ENCODE results near the gene TEX54. TPM values are rescaled to one million over a fixed set of nuclear protein-coding genes. Genes with fewer than 3 reads are reported as not detected.

The TEX54 gene
- total and polyA plus RNA-seq, 2 of the 13 experiments (the other 11 are each of a cell fraction or from before 2014, with no cell fraction given) = not detected

GRCh38 chr11:62805076-62805892 lies 27.4 kb downstream of the TEX54 start, which contains the start of gene NXF1 (continued):
- TF ChIP-seq, protein P1, sequence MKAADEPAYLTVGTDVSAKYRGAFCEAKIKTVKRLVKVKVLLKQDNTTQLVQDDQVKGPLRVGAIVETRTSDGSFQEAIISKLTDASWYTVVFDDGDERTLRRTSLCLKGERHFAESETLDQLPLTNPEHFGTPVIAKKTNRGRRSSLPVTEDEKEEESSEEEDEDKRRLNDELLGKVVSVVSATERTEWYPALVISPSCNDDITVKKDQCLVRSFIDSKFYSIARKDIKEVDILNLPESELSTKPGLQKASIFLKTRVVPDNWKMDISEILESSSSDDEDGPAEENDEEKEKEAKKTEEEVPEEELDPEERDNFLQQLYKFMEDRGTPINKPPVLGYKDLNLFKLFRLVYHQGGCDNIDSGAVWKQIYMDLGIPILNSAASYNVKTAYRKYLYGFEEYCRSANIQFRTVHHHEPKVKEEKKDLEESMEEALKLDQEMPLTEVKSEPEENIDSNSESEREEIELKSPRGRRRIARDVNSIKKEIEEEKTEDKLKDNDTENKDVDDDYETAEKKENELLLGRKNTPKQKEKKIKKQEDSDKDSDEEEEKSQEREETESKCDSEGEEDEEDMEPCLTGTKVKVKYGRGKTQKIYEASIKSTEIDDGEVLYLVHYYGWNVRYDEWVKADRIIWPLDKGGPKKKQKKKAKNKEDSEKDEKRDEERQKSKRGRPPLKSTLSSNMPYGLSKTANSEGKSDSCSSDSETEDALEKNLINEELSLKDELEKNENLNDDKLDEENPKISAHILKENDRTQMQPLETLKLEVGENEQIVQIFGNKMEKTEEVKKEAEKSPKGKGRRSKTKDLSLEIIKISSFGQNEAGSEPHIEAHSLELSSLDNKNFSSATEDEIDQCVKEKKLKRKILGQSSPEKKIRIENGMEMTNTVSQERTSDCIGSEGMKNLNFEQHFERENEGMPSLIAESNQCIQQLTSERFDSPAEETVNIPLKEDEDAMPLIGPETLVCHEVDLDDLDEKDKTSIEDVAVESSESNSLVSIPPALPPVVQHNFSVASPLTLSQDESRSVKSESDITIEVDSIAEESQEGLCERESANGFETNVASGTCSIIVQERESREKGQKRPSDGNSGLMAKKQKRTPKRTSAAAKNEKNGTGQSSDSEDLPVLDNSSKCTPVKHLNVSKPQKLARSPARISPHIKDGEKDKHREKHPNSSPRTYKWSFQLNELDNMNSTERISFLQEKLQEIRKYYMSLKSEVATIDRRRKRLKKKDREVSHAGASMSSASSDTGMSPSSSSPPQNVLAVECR (CRISPR knock-in tag; IDR thresholded peaks at IDR 0.05; ENCODE audit: borderline replicate concordance) = peak; percentile 95
- TF ChIP-seq TOPORS (CRISPR knock-in tag; IDR thresholded peaks at IDR 0.05) (peak; percentile 74; the same call in 1 of the 2 replicates), ZNF17 (CRISPR knock-in tag; IDR thresholded peaks at IDR 0.05) (no peak), HES4 (CRISPR knock-in tag; IDR thresholded peaks at IDR 0.05; ENCODE audit: borderline replicate concordance) (peak; percentile 95), BRF2 (CRISPR knock-in tag; IDR thresholded peaks at IDR 0.05) (peak; percentile 74; the same call in 1 of the 2 replicates), TEAD2 (CRISPR knock-in tag; IDR thresholded peaks at IDR 0.05) (no peak), UBTF (CRISPR knock-in tag; IDR thresholded peaks at IDR 0.05) (peak; percentile 90), ZNF264 (CRISPR knock-in tag; IDR thresholded peaks at IDR 0.05) (peak; percentile 77; the same call in 1 of the 2 replicates), NR1H2 (CRISPR knock-in tag; IDR thresholded peaks at IDR 0.05; ENCODE audit: borderline replicate concordance, low read depth) (0 out of 2 replicates have a peak, but pooled peaks have one; percentile 38), ZNF468 (CRISPR knock-in tag; IDR thresholded peaks at IDR 0.05) (no peak), U2AF2 (IDR thresholded peaks at IDR 0.05; ENCODE audit: low read depth, low read length) (no peak), RAD21 (CRISPR knock-in tag; IDR thresholded peaks at IDR 0.05) (peak; percentile 66; the same call in 1 of the 2 replicates), SALL2 (CRISPR knock-in tag; IDR thresholded peaks at IDR 0.05) (peak; percentile 71; the same call in 1 of the 2 replicates), SP5 (CRISPR knock-in tag; IDR thresholded peaks at IDR 0.05; ENCODE audit: borderline replicate concordance, low read depth) (peak; percentile 64; the same call in 1 of the 2 replicates)
- TF ChIP-seq, protein P2, sequence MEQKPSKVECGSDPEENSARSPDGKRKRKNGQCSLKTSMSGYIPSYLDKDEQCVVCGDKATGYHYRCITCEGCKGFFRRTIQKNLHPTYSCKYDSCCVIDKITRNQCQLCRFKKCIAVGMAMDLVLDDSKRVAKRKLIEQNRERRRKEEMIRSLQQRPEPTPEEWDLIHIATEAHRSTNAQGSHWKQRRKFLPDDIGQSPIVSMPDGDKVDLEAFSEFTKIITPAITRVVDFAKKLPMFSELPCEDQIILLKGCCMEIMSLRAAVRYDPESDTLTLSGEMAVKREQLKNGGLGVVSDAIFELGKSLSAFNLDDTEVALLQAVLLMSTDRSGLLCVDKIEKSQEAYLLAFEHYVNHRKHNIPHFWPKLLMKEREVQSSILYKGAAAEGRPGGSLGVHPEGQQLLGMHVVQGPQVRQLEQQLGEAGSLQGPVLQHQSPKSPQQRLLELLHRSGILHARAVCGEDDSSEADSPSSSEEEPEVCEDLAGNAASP (CRISPR knock-in tag; IDR thresholded peaks at IDR 0.05; ENCODE audit: borderline replicate concordance) = peak; percentile 81; the same call in 1 of the 2 replicates
